Colon (tissue), 2 donors: Measurements from ENCODE around the gene SPACA5.
"Not testable (repeated sequence)": the region's sequence is repeated elsewhere in the genome, so short reads cannot be mapped to it uniquely, and the experiment has no call there.

ENCODE experiments used
- FAIRE-seq: peaks from 2 replicates; lab custom pipeline; 2012; peaks lifted over from hg19 to GRCh38; lab: Jason Lieb, UNC
- donor health status: control.
- donor health status: control.

Gene SPACA5

GRCh38 chrX:48006688-48007087 lies at the start of gene SPACA5:
Gene SPACA5 (plus strand): TSS chrX:48006988. CDS start chrX:48007803, 815 bp downstream.
- FAIRE-seq = not testable (repeated sequence)

- not testable (repeated sequence) for FAIRE-seq
Observed at GRCh38 chrX:47958206-47958605, 48.6 kb upstream of the SPACA5 start.

GRCh38 chrX:47958761-47959342 lies 47.9 kb upstream of the SPACA5 start:
- no peak for FAIRE-seq

GRCh38 chrX:47960406-47960805 lies 46.4 kb upstream of the SPACA5 start:
- FAIRE-seq = no peak

- FAIRE-seq = not testable (repeated sequence)
Observed at GRCh38 chrX:47961830-47962229, 45.0 kb upstream of the SPACA5 start.

- not testable (repeated sequence) for FAIRE-seq
Observed at GRCh38 chrX:47965526-47965925, 41.3 kb upstream of the SPACA5 start.

- no peak for FAIRE-seq
Observed at GRCh38 chrX:47973235-47973634, 33.6 kb upstream of the SPACA5 start.

- no peak for FAIRE-seq
Observed at GRCh38 chrX:47976254-47977151, 30.3 kb upstream of the SPACA5 start.

GRCh38 chrX:47991263-47992094 lies 15.3 kb upstream of the SPACA5 start:
- no peak for FAIRE-seq

- FAIRE-seq = no peak
Observed at GRCh38 chrX:47992095-47992380, 14.8 kb upstream of the SPACA5 start.

- FAIRE-seq = no peak
Observed at GRCh38 chrX:47992669-47993068, 14.1 kb upstream of the SPACA5 start.

GRCh38 chrX:48001260-48001659 lies 5.5 kb upstream of the SPACA5 start:
- FAIRE-seq = no peak

GRCh38 chrX:48002319-48002718 lies 4.5 kb upstream of the SPACA5 start:
- FAIRE-seq = no peak

GRCh38 chrX:48002929-48003328 lies 3.9 kb upstream of the SPACA5 start:
- no peak for FAIRE-seq

- no peak for FAIRE-seq
Observed at GRCh38 chrX:48003367-48003757, 3.4 kb upstream of the SPACA5 start.

GRCh38 chrX:48003758-48004457 lies 2.9 kb upstream of the SPACA5 start, which contains the start of gene ZNF182:
Gene ZNF182 (minus strand): TSS chrX:48003989. CDS start chrX:48002609, 1,380 bp downstream.
- FAIRE-seq = no peak

- not testable (repeated sequence) for FAIRE-seq
Observed at GRCh38 chrX:48009445-48009960, 2.7 kb downstream of the SPACA5 start.

- not testable (repeated sequence) for FAIRE-seq
Observed at GRCh38 chrX:48016583-48017310, 10.0 kb downstream of the SPACA5 start.

GRCh38 chrX:48019892-48020291 lies 13.1 kb downstream of the SPACA5 start:
- FAIRE-seq = peak; percentile 36

GRCh38 chrX:48020472-48020871 lies 13.7 kb downstream of the SPACA5 start:
- FAIRE-seq = peak; percentile 89
